Karpas-422 (cell line): ENCODE results near the gene SSBP3. TPM values are rescaled to one million over a fixed set of nuclear protein-coding genes. Genes with fewer than 3 reads are reported as not detected.

Experiments used
- DNase-seq: peaks from one replicate; pipeline ENCODE4 v3.0.0-alpha.2; 2015
- H2AFZ ChIP-seq: fragments of 200-600 bp; sonication (generic); 2 replicates; pipeline ENCODE4 v1.6.1; 2014; ENCODE audit warnings: antibody characterized with exemption, low read length, mixed read lengths
- H3K27ac ChIP-seq: fragments of 200-600 bp; sonication (generic); 2 replicates; pipeline ENCODE4 v1.5.1; 2014; ENCODE audit warnings: mild to moderate bottlenecking, low read length, moderate library complexity
- H3K27me3 ChIP-seq: fragments of 200-600 bp; sonication (generic); 2 replicates; pipeline ENCODE4 v1.6.1; 2014; ENCODE audit warnings: low read length, mixed read lengths
- H3K36me3 ChIP-seq: fragments of 200-600 bp; sonication (generic); 2 replicates; pipeline ENCODE4 v1.6.1; 2014; ENCODE audit warnings: low read length, mixed read lengths; ENCODE audit not compliant: insufficient read depth
- H3K4me1 ChIP-seq: fragments of 200-600 bp; sonication (generic); 2 replicates; pipeline ENCODE4 v1.6.1; 2014; ENCODE audit warnings: mild to moderate bottlenecking, low read length, mixed read lengths
- H3K4me2 ChIP-seq: fragments of 200-600 bp; sonication (generic); 2 replicates; pipeline ENCODE4 v1.6.1; 2014; ENCODE audit warnings: low read length, low read depth, mild to moderate bottlenecking; ENCODE audit not compliant: poor library complexity, severe bottlenecking
- H3K4me3 ChIP-seq: fragments of 200-600 bp; sonication (generic); 2 replicates; pipeline ENCODE4 v1.5.1; 2014; ENCODE audit warnings: mild to moderate bottlenecking, antibody characterized with exemption, low read length, mixed read lengths
- H3K79me2 ChIP-seq: fragments of 200-600 bp; sonication (generic); 2 replicates; pipeline ENCODE4 v1.6.1; 2014; ENCODE audit warnings: mild to moderate bottlenecking, low read length, mixed read lengths
- H3K9ac ChIP-seq: fragments of 200-600 bp; sonication (generic); 2 replicates; pipeline ENCODE4 v1.6.0; 2014; ENCODE audit warnings: low read length
- H3K9me2 ChIP-seq: fragments of 200-600 bp; sonication (generic), shearing (Covaris generic); replicated peaks from 2 replicates; pipeline ENCODE4 v1.6.0; 2014; ENCODE audit warnings: mild to moderate bottlenecking, low read length, moderate library complexity; ENCODE audit not compliant: insufficient read depth
- H3K9me3 ChIP-seq: fragments of 300-700, 200-600 bp; sonication (generic); 2 replicates; pipeline ENCODE4 v1.6.1; 2014; ENCODE audit warnings: low read length, mixed read lengths
- H4K20me1 ChIP-seq: fragments of 200-600 bp; sonication (generic); 2 replicates; pipeline ENCODE4 v1.6.1; 2014; ENCODE audit warnings: mild to moderate bottlenecking, antibody characterized with exemption, low read length, low read depth; ENCODE audit not compliant: insufficient read depth
- total RNA-seq: library from RNA; depleted of rRNA; stranded (reverse); fragments of >200 nt; shearing (Covaris generic); gene quantifications from 2 replicates; pipeline ENCODE4 v1.2.3, GENCODE V29; 2014; ENCODE audit warnings: low replicate concordance

Gene SSBP3
- total RNA-seq, 1 experiment from 2014 or later: 4.7 TPM

DNA sequence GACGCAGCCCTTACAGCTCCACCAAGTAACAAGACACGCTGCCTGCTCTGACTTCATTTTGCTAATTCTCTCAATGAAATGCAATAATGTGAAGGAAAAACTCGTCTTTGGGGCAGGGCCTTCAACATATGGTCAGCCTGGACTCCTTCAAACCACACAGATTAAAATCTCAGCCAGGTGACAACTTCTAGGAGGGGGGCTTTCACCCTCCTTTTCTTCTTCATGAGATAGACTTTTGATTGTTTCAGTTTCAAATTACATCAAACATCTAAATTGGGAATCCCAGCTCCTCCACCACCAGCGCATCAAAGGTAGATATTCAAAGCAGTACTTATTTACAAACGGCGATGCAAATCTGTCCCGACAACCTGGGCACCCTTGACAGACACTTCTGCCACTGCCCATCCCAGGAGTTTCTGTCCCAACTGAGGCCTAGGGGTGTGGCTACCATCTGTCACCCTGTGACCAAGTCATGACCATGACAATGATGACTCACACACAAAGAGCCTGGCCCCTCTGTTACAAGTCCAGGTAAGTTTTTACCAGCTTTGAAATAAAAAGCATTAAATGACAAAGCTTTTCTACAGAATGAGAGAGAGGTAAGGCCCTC is 29.7 kb downstream of the SSBP3 start:
- Histone ChIP-seq H3K9me2 (no peaks in the 10 kb centered on the region), H3K79me2 (no peaks in the 10 kb centered on the region), H3K4me1 (peaks cover 16% of the 10 kb centered on the region), H3K9me3 (no peaks in the 10 kb centered on the region), H3K27me3 (no peaks in the 10 kb centered on the region), H3K9ac (no peak overlapping the region), H3K4me3 (no peak overlapping the region), H3K4me2 (no peak overlapping the region), H3K27ac (no peak overlapping the region), H4K20me1 (no peaks in the 10 kb centered on the region), H2AFZ (no peak overlapping the region), H3K36me3 (no peaks in the 10 kb centered on the region)
- DNase-seq: no peak

DNA sequence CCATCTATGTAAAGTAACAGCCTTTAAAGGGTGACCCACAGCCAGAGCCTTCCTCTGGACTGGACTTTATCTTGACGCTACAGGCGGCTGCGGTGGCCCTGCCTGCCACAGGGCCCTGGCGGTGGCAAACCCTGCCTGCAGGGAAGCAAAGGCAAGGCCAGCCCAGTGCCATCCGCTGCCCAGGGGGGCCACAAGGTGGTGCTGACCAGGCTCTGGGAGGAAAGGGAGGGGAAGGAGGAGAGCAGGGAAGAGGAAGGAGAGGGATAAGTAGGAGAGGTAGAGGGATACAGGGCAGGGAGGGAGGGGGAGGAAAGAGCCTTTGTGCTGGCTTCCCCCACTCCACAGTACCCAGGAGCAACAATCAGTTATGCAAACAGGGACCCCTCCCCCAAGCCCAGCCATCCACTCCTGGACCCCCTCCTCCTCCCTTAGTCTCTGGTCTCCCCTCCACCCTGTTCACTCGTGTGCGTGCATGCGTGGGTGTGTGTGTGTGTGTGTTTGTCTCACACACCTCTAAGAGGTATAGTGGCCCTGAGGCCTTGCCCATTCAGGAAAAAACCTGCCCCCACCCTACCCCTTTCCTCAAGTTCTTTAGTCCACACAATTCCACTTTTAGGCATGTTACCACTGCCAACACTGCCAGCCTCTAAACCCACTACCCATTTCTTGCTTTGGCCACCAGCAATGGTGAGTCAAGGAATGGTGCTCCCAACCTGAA is 30.3 kb downstream of the SSBP3 start:
- no peaks in the 10 kb centered on the region for H3K9me2 ChIP-seq
- no peak overlapping the region for H3K4me2 ChIP-seq
- peaks cover 16% of the 10 kb centered on the region for H3K4me1 ChIP-seq
- H3K4me3 ChIP-seq: no peak overlapping the region
- DNase-seq: no peak
- no peaks in the 10 kb centered on the region for H4K20me1 ChIP-seq
- H3K27ac ChIP-seq: no peak overlapping the region
- H3K79me2 ChIP-seq: no peaks in the 10 kb centered on the region
- no peaks in the 10 kb centered on the region for H3K36me3 ChIP-seq
- H3K9me3 ChIP-seq: no peaks in the 10 kb centered on the region
- H3K9ac ChIP-seq: no peak overlapping the region
- H3K27me3 ChIP-seq: no peaks in the 10 kb centered on the region
- H2AFZ ChIP-seq: no peak overlapping the region

DNA sequence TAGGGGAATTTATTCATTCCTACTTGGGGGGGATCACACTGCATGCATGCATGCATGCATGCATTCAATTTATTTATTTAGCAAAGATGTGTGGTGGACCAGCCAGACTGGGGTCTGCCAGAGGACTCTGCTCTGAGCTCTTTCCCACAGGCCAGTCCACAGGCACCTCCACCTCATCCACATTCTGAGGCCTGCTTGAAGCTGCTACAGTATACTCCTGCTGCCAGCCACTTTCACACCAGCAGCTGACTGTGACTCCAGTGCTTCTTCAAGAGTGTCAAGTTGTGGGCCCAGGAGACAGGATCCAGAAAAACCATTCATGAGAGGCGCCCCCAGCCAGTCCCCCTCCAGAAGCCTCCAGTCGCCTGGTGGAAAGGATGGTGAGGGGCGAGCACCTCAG is 30.9 kb downstream of the SSBP3 start:
- H3K79me2 ChIP-seq: no peaks in the 10 kb centered on the region
- H3K4me3 ChIP-seq: no peak overlapping the region
- H3K27ac ChIP-seq: no peak overlapping the region
- no peak overlapping the region for H2AFZ ChIP-seq
- no peaks in the 10 kb centered on the region for H4K20me1 ChIP-seq
- H3K9me2 ChIP-seq: no peaks in the 10 kb centered on the region
- H3K4me1 ChIP-seq: peaks cover 16% of the 10 kb centered on the region
- no peaks in the 10 kb centered on the region for H3K27me3 ChIP-seq
- no peaks in the 10 kb centered on the region for H3K36me3 ChIP-seq
- H3K4me2 ChIP-seq: no peak overlapping the region
- no peak overlapping the region for H3K9ac ChIP-seq
- no peaks in the 10 kb centered on the region for H3K9me3 ChIP-seq
- DNase-seq: no peak

DNA sequence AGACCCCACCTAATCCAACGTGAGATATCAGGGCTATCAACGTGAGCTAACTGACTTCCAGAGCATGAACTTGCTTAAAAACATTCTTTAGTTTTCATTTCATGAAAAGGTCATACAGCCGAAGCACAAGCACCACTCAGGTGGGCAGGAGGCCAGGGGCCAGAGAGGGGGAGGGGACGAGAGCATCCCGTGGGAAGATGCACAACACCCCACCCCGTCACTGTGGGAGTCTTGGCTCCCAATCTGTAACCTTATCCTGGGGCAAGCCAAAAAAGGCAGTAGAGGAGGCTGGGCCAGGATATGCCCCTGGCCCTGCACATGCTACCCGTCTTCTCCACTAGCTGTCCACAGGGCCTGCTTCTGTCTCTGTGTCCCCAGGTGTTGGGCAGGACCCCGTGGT is 31.4 kb downstream of the SSBP3 start:
- Histone ChIP-seq H4K20me1 (no peaks in the 10 kb centered on the region), H2AFZ (no peak overlapping the region)
- no peak for DNase-seq

GRCh38 chr1:54372978-54373377 is 33.2 kb downstream of the SSBP3 start:
- DNase-seq: no peak
- Histone ChIP-seq H3K27me3 (no peaks in the 10 kb centered on the region), H3K36me3 (no peaks in the 10 kb centered on the region), H4K20me1 (no peaks in the 10 kb centered on the region), H3K4me3 (no peak overlapping the region), H3K27ac (no peak overlapping the region), H3K4me2 (peak overlapping the region; percentile 11), H3K9me3 (no peaks in the 10 kb centered on the region), H3K9me2 (no peaks in the 10 kb centered on the region), H3K79me2 (no peaks in the 10 kb centered on the region), H3K9ac (no peak overlapping the region), H2AFZ (no peak overlapping the region), H3K4me1 (peaks cover 16% of the 10 kb centered on the region)

More for the DNA sequence above, 31.4 kb downstream of the SSBP3 start:
- Histone ChIP-seq H3K79me2 (no peaks in the 10 kb centered on the region), H3K9ac (no peak overlapping the region), H3K4me1 (peaks cover 16% of the 10 kb centered on the region), H3K4me3 (no peak overlapping the region), H3K9me2 (no peaks in the 10 kb centered on the region), H3K27me3 (no peaks in the 10 kb centered on the region), H3K36me3 (no peaks in the 10 kb centered on the region), H3K4me2 (no peak overlapping the region), H3K27ac (no peak overlapping the region), H3K9me3 (no peaks in the 10 kb centered on the region)

DNA sequence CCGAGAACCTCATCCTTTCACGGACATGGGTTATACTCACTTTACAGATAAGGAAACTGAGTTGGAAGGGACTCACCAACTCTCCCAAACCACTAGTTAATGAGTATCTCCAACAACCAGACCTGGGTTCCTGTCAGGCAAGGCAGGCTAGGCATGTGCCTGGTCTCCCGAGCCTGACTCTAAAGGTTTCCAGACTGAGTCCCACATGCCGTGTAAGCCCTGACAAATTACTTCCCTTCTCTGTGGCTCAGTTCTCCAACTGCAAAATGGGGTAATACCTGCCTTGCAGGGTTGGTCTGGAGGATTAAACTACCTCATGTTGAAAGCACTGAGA is 34.3 kb downstream of the SSBP3 start:
- peaks cover 16% of the 10 kb centered on the region for H3K4me1 ChIP-seq
- no peak overlapping the region for H3K9ac ChIP-seq
- no peak overlapping the region for H2AFZ ChIP-seq
- no peaks in the 10 kb centered on the region for H3K9me3 ChIP-seq
- H3K79me2 ChIP-seq: no peaks in the 10 kb centered on the region
- H3K4me2 ChIP-seq: no peak overlapping the region
- DNase-seq: no peak
- no peak overlapping the region for H3K4me3 ChIP-seq
- H4K20me1 ChIP-seq: no peaks in the 10 kb centered on the region
- no peaks in the 10 kb centered on the region for H3K36me3 ChIP-seq
- H3K9me2 ChIP-seq: no peaks in the 10 kb centered on the region
- no peak overlapping the region for H3K27ac ChIP-seq
- no peaks in the 10 kb centered on the region for H3K27me3 ChIP-seq

- no peak overlapping the region for H3K4me3 ChIP-seq
- no peak for DNase-seq
- H3K27me3 ChIP-seq: no peaks in the 10 kb centered on the region
- H3K36me3 ChIP-seq: no peaks in the 10 kb centered on the region
- H3K4me1 ChIP-seq: peaks cover 11% of the 10 kb centered on the region
- H3K9ac ChIP-seq: no peak overlapping the region
- H3K79me2 ChIP-seq: no peaks in the 10 kb centered on the region
- no peak overlapping the region for H3K4me2 ChIP-seq
- no peaks in the 10 kb centered on the region for H3K9me2 ChIP-seq
- no peak overlapping the region for H2AFZ ChIP-seq
- no peak overlapping the region for H3K27ac ChIP-seq
- H4K20me1 ChIP-seq: no peaks in the 10 kb centered on the region
- H3K9me3 ChIP-seq: no peaks in the 10 kb centered on the region
Observed at GRCh38 chr1:54371038-54371941, 34.9 kb downstream of the SSBP3 start.

- no peaks in the 10 kb centered on the region for H3K36me3 ChIP-seq
- no peaks in the 10 kb centered on the region for H3K27me3 ChIP-seq
- H3K79me2 ChIP-seq: no peaks in the 10 kb centered on the region
- H4K20me1 ChIP-seq: no peaks in the 10 kb centered on the region
- no peak overlapping the region for H3K9ac ChIP-seq
- H3K4me2 ChIP-seq: no peak overlapping the region
- no peaks in the 10 kb centered on the region for H3K9me3 ChIP-seq
- no peak overlapping the region for H3K4me3 ChIP-seq
- no peaks in the 10 kb centered on the region for H3K9me2 ChIP-seq
- H3K4me1 ChIP-seq: peaks cover 9% of the 10 kb centered on the region
- H2AFZ ChIP-seq: no peak overlapping the region
- H3K27ac ChIP-seq: no peak overlapping the region
- DNase-seq: no peak
Observed at GRCh38 chr1:54370287-54370989, 35.8 kb downstream of the SSBP3 start.
